Measurements from ENCODE around the gene PHLDB2.

DNA sequence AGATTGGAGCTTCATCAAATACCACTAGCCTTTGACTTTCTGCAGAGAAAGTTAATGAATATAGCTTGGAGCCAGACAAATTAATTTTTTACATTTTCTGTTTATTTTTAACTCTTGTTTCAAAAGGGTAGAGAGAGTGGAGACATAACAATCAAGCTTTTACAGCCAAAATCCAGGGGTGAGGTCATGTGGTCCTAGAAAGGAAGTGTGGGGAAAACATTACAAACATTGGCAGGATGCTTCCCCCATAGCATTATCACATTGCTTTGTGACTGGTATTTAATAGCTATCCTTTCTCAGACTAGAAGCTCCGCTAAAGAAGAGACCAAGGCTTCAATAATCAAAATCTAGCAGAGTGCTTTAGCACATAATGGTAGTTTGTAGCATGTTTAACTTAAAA lies 46.4 kb upstream of the PHLDB2 start:
- TF ChIP-seq RAD21 (conservative IDR thresholded peaks at IDR 0.05 in 1 of 2, IDR thresholded peaks at IDR 0.05 in 1 of 2), result no peak
- TF ChIP-seq, protein P1, sequence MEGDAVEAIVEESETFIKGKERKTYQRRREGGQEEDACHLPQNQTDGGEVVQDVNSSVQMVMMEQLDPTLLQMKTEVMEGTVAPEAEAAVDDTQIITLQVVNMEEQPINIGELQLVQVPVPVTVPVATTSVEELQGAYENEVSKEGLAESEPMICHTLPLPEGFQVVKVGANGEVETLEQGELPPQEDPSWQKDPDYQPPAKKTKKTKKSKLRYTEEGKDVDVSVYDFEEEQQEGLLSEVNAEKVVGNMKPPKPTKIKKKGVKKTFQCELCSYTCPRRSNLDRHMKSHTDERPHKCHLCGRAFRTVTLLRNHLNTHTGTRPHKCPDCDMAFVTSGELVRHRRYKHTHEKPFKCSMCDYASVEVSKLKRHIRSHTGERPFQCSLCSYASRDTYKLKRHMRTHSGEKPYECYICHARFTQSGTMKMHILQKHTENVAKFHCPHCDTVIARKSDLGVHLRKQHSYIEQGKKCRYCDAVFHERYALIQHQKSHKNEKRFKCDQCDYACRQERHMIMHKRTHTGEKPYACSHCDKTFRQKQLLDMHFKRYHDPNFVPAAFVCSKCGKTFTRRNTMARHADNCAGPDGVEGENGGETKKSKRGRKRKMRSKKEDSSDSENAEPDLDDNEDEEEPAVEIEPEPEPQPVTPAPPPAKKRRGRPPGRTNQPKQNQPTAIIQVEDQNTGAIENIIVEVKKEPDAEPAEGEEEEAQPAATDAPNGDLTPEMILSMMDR (IDR thresholded peaks at IDR 0.05), result no peak
- no peak for TF ChIP-seq EP300 (IDR thresholded peaks at IDR 0.05)
- TF ChIP-seq, protein P2, sequence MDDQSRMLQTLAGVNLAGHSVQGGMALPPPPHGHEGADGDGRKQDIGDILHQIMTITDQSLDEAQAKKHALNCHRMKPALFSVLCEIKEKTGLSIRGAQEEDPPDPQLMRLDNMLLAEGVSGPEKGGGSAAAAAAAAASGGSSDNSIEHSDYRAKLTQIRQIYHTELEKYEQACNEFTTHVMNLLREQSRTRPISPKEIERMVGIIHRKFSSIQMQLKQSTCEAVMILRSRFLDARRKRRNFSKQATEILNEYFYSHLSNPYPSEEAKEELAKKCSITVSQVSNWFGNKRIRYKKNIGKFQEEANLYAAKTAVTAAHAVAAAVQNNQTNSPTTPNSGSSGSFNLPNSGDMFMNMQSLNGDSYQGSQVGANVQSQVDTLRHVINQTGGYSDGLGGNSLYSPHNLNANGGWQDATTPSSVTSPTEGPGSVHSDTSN (IDR thresholded peaks at IDR 0.05), result no peak
